Measurements from ENCODE around the gene GGCT. TPM values are rescaled to one million over a fixed set of nuclear protein-coding genes. Genes with fewer than 3 reads are reported as not detected.
"Not testable (repeated sequence)": the region's sequence is repeated elsewhere in the genome, so short reads cannot be mapped to it uniquely, and the experiment has no call there.

GGCT gene
- total RNA-seq, 1 experiment from 2014 or later, result 67.6 TPM

- Histone ChIP-seq H3K4me2 (ENCODE audit: low read length) (no peak overlapping the region), H3F3A (ENCODE audit: low read length, unreplicated experiment) (no peaks in the 10 kb centered on the region), H2AFZ (ENCODE audit: low read length) (no peak overlapping the region), H3K27ac (ENCODE audit: low read length) (no peak overlapping the region), H3K79me2 (ENCODE audit: low read length) (no peaks in the 10 kb centered on the region), H3K27me3 (ENCODE audit: low read length) (no peaks in the 10 kb centered on the region), H4K20me1 (ENCODE audit: low read length) (no peaks in the 10 kb centered on the region), H3K36me3 (ENCODE audit: low read depth, low read length) (no peaks in the 10 kb centered on the region), H3K9me3 (ENCODE audit: low read length) (no peaks in the 10 kb centered on the region), H3K9me2 (replicated peaks; ENCODE audit: low read length) (no peaks in the 10 kb centered on the region), H3K4me3 (ENCODE audit: low read length) (no peak overlapping the region), H3K4me1 (ENCODE audit: insufficient read depth, low read length) (peaks cover 13% of the 10 kb centered on the region), H3K9ac (ENCODE audit: low read length) (no peak overlapping the region)
- no TSS peak for BruUV-seq (replicated peaks)
- ChIA-PET CTCF (no interaction called here), POLR2A (ENCODE audit: unreplicated experiment) (no interaction called here)
- intact Hi-C loops (cut with micrococcal nuclease), result no loop called here
- no peak for TF ChIP-seq EZH2 (IDR thresholded peaks at IDR 0.05; ENCODE audit: low read length, unreplicated experiment)
- no peak for TF ChIP-seq EZH2phosphoT487 (IDR thresholded peaks at IDR 0.05; ENCODE audit: borderline replicate concordance, low read length)
- TF ChIP-seq CTCF (conservative IDR thresholded peaks at IDR 0.05; ENCODE audit: low read depth, low read length), result no peak
- ATAC-seq, result no peak
- DNase-seq, result no peak
Measured at GRCh38 chr7:30528779-30529178, 24.1 kb upstream of the GGCT start.

- H3K4me1 ChIP-seq (ENCODE audit: insufficient read depth, low read length), result peaks cover 13% of the 10 kb centered on the region
- intact Hi-C loops (cut with micrococcal nuclease); H3K9ac ChIP-seq (ENCODE audit: low read length); H3K4me2 ChIP-seq (ENCODE audit: low read length); H3K36me3 ChIP-seq (ENCODE audit: low read depth, low read length); H3K9me2 ChIP-seq (replicated peaks; ENCODE audit: low read length); DNase-seq; POLR2A ChIA-PET (ENCODE audit: unreplicated experiment); ATAC-seq; H3K9me3 ChIP-seq (ENCODE audit: low read length); H3K27ac ChIP-seq (ENCODE audit: low read length); BruUV-seq (replicated peaks); CTCF ChIA-PET; H3K4me3 ChIP-seq (ENCODE audit: low read length); H4K20me1 ChIP-seq (ENCODE audit: low read length); H3F3A ChIP-seq (ENCODE audit: low read length, unreplicated experiment); H3K79me2 ChIP-seq (ENCODE audit: low read length); H2AFZ ChIP-seq (ENCODE audit: low read length); H3K27me3 ChIP-seq (ENCODE audit: low read length): not testable (repeated sequence)
Measured at GRCh38 chr7:30527297-30527696, 22.7 kb upstream of the GGCT start.

GRCh38 chr7:30526163-30526562 lies 21.5 kb upstream of the GGCT start:
- H3K4me1 ChIP-seq (ENCODE audit: insufficient read depth, low read length), result peaks cover 19% of the 10 kb centered on the region
- BruUV-seq (replicated peaks), result no TSS peak
- DNase-seq (no peak), ATAC-seq (no peak)
- CTCF ChIA-PET, result no interaction called here
- POLR2A ChIA-PET (ENCODE audit: unreplicated experiment), result no interaction called here
- no peaks in the 10 kb centered on the region for H3K9me2 ChIP-seq (replicated peaks; ENCODE audit: low read length)
- no peaks in the 10 kb centered on the region for H4K20me1 ChIP-seq (ENCODE audit: low read length)
- no peak overlapping the region for H3K4me2 ChIP-seq (ENCODE audit: low read length)
- H3K27ac ChIP-seq (ENCODE audit: low read length), result no peak overlapping the region
- intact Hi-C loops (cut with micrococcal nuclease), result no loop called here
- no peak overlapping the region for H2AFZ ChIP-seq (ENCODE audit: low read length)
- H3K36me3 ChIP-seq (ENCODE audit: low read depth, low read length), result no peaks in the 10 kb centered on the region
- no peaks in the 10 kb centered on the region for H3K27me3 ChIP-seq (ENCODE audit: low read length)
- H3K79me2 ChIP-seq (ENCODE audit: low read length), result no peaks in the 10 kb centered on the region
- H3K4me3 ChIP-seq (ENCODE audit: low read length), result no peak overlapping the region
- H3F3A ChIP-seq (ENCODE audit: low read length, unreplicated experiment), result peaks cover 4% of the 10 kb centered on the region
- no peak overlapping the region for H3K9ac ChIP-seq (ENCODE audit: low read length)
- TF ChIP-seq EZH2 (IDR thresholded peaks at IDR 0.05; ENCODE audit: low read length, unreplicated experiment) (no peak), CTCF (conservative IDR thresholded peaks at IDR 0.05; ENCODE audit: low read depth, low read length) (no peak), EZH2phosphoT487 (IDR thresholded peaks at IDR 0.05; ENCODE audit: borderline replicate concordance, low read length) (no peak)
- no peaks in the 10 kb centered on the region for H3K9me3 ChIP-seq (ENCODE audit: low read length)
